ENCODE measurements around the gene MXRA7.

- TF ChIP-seq, protein P1, sequence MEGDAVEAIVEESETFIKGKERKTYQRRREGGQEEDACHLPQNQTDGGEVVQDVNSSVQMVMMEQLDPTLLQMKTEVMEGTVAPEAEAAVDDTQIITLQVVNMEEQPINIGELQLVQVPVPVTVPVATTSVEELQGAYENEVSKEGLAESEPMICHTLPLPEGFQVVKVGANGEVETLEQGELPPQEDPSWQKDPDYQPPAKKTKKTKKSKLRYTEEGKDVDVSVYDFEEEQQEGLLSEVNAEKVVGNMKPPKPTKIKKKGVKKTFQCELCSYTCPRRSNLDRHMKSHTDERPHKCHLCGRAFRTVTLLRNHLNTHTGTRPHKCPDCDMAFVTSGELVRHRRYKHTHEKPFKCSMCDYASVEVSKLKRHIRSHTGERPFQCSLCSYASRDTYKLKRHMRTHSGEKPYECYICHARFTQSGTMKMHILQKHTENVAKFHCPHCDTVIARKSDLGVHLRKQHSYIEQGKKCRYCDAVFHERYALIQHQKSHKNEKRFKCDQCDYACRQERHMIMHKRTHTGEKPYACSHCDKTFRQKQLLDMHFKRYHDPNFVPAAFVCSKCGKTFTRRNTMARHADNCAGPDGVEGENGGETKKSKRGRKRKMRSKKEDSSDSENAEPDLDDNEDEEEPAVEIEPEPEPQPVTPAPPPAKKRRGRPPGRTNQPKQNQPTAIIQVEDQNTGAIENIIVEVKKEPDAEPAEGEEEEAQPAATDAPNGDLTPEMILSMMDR (IDR thresholded peaks at IDR 0.05), result no peak
- no peak for TF ChIP-seq POLR2A (IDR thresholded peaks at IDR 0.05)
Measured at GRCh38 chr17:76734080-76734840, 23.5 kb upstream of the MXRA7 start.
